ENCODE results near the gene RTP2. TPM values are rescaled to one million over a fixed set of nuclear protein-coding genes. Genes with fewer than 3 reads are reported as not detected.

The RTP2 gene
- total and polyA plus RNA-seq, 2 donors (not counting 1 experiment from before 2014, with no cell fraction given): not detected

DNA sequence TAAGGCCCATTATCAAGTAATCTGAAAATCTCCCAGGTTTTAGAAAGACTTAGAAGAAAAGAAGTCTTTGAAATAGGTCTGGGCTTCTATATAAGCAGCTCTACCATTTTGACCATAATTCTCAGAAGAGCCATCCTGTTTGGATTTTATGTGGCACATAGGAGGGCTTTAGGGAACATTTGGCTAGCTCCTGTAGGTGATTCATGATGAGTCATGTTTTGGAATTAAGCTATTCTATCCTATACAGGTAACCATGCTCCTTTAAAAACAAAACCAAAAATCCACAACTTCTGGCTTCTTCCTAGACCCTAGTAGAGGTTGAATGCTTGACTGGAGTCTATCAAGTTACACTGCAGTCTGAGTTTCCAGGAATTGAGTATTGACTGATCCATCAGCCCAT lies 41.1 kb downstream of the RTP2 start:
- H3K4me1 ChIP-seq (ENCODE audit: control insufficient read depth in 2 of 2, insufficient read depth in 2 of 2, low read length in 2 of 2): peaks cover 8 to 13% of the 10 kb centered on the region in 2 donors
- DNase-seq (no peak), ATAC-seq (ENCODE audit: low read depth) (no peak)
- no peak overlapping the region for H3K27ac ChIP-seq (ENCODE audit: low read length in 2 of 2)
- TF ChIP-seq, protein P1, sequence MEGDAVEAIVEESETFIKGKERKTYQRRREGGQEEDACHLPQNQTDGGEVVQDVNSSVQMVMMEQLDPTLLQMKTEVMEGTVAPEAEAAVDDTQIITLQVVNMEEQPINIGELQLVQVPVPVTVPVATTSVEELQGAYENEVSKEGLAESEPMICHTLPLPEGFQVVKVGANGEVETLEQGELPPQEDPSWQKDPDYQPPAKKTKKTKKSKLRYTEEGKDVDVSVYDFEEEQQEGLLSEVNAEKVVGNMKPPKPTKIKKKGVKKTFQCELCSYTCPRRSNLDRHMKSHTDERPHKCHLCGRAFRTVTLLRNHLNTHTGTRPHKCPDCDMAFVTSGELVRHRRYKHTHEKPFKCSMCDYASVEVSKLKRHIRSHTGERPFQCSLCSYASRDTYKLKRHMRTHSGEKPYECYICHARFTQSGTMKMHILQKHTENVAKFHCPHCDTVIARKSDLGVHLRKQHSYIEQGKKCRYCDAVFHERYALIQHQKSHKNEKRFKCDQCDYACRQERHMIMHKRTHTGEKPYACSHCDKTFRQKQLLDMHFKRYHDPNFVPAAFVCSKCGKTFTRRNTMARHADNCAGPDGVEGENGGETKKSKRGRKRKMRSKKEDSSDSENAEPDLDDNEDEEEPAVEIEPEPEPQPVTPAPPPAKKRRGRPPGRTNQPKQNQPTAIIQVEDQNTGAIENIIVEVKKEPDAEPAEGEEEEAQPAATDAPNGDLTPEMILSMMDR (IDR thresholded peaks at IDR 0.05): no peak
- no peak for TF ChIP-seq EZH2 (IDR thresholded peaks at IDR 0.05; ENCODE audit: borderline replicate concordance, insufficient read depth, low read depth, low read length, poor library complexity, severe bottlenecking)
- no peaks in the 10 kb centered on the region for H3K36me3 ChIP-seq (replicated peaks in 1 of 2; ENCODE audit: control extremely low read depth in 1 of 2, control insufficient read depth in 1 of 2, extremely low read depth in 1 of 2, insufficient read depth in 2 of 2, low read length in 1 of 2)
- H3K4me3 ChIP-seq (ENCODE audit: control extremely low read depth in 1 of 5, extremely low read depth in 1 of 5, insufficient read depth in 1 of 5, low read depth in 2 of 5, low read length in 4 of 5): no peak overlapping the region
- ChIA-PET CTCF (interaction anchor here (4.6 kb wide), 1 partner anchor 18 kb away, joined by 40 read pairs; no protein-coding TSS in a partner anchor), POLR2A (no interaction called here)
- H3K79me2 ChIP-seq (ENCODE audit: control insufficient read depth, insufficient read depth, low read length): no peaks in the 10 kb centered on the region
- H3K4me3 Mint-ChIP-seq: no peak overlapping the region
- no peak overlapping the region for H3K4me2 ChIP-seq (replicated peaks; ENCODE audit: low read depth, low read length, poor library complexity, severe bottlenecking)
- no peak overlapping the region for H3K9ac ChIP-seq (ENCODE audit: low read length)
- peaks cover 0 to 3% (median 0%) of the 10 kb centered on the region in 4 experiments for H3K27me3 ChIP-seq (replicated peaks in 1 of 4; ENCODE audit: control extremely low read depth in 1 of 4, control insufficient read depth in 3 of 4, insufficient read depth in 4 of 4, low read length in 3 of 4)
- intact Hi-C loops (cut with micrococcal nuclease): no loop called here
- H3K9me3 ChIP-seq (ENCODE audit: control extremely low read depth in 1 of 3, control insufficient read depth in 2 of 3, insufficient read depth in 1 of 3, low read length in 2 of 3): peaks cover 0 to 15% (median 5%) of the 10 kb centered on the region in 3 donors
- H3K27me3 Mint-ChIP-seq: peaks cover 20% of the 10 kb centered on the region
- H3K9me3 Mint-ChIP-seq (ENCODE audit: insufficient read depth): peaks cover 8% of the 10 kb centered on the region
- H4K20me1 ChIP-seq (ENCODE audit: control insufficient read depth, insufficient read depth, low read length, poor library complexity, severe bottlenecking): no peaks in the 10 kb centered on the region
- H3K4me1 Mint-ChIP-seq: peaks cover 15% of the 10 kb centered on the region
- no peak overlapping the region for H3K27ac Mint-ChIP-seq
- no peak overlapping the region for H2AFZ ChIP-seq (ENCODE audit: insufficient read depth, low read depth, low read length, poor library complexity, severe bottlenecking)

DNA sequence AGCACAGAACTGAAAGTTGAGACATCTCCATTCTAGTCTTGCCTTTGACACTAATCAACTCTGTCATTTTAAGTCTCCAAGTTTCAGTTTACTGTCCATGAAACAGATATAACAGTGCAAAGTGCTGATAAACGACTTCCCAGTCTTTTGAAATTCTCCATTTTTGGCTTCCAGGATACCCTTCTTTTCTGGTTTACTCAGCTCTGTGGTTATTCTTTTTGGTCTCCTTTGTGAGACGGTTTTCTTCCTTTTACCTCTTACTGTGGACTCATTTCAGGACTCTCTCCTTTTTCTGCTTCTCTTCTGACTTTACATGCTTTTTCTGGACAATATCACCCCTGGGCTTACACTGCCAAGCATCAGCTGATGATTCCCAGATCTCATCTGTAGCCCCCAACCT lies 51.1 kb downstream of the RTP2 start:
- ATAC-seq (ENCODE audit: low read depth) (no peak), DNase-seq (no peak)
- H3K4me1 ChIP-seq (ENCODE audit: control insufficient read depth in 2 of 2, insufficient read depth in 2 of 2, low read length in 2 of 2): no peaks in the 10 kb centered on the region
- POLR2A ChIA-PET: no interaction called here
- H4K20me1 ChIP-seq (ENCODE audit: control insufficient read depth, insufficient read depth, low read length, poor library complexity, severe bottlenecking): no peaks in the 10 kb centered on the region
- TF ChIP-seq EZH2 (IDR thresholded peaks at IDR 0.05; ENCODE audit: borderline replicate concordance, insufficient read depth, low read depth, low read length, poor library complexity, severe bottlenecking): no peak
- TF ChIP-seq, protein P1 (IDR thresholded peaks at IDR 0.05): no peak
- CTCF ChIA-PET: interaction anchor here (1.3 kb wide), 1 partner anchor 332 kb away, joined by 3 read pairs; no protein-coding TSS in a partner anchor
- intact Hi-C loops (cut with micrococcal nuclease): no loop called here
- H3K27me3 ChIP-seq (replicated peaks in 1 of 4; ENCODE audit: control extremely low read depth in 1 of 4, control insufficient read depth in 3 of 4, insufficient read depth in 4 of 4, low read length in 3 of 4): peaks cover 0 to 22% (median 10%) of the 10 kb centered on the region in 4 experiments
- H3K4me2 ChIP-seq (replicated peaks; ENCODE audit: low read depth, low read length, poor library complexity, severe bottlenecking): no peak overlapping the region
- 67% methylated on average over 2 of the region's 2 CpGs for WGBS (ENCODE audit: insufficient coverage)
- H3K4me3 Mint-ChIP-seq: no peak overlapping the region
- H3K9me3 Mint-ChIP-seq (ENCODE audit: insufficient read depth): no peaks in the 10 kb centered on the region
- H3K36me3 ChIP-seq (replicated peaks in 1 of 2; ENCODE audit: control extremely low read depth in 1 of 2, control insufficient read depth in 1 of 2, extremely low read depth in 1 of 2, insufficient read depth in 2 of 2, low read length in 1 of 2): no peaks in the 10 kb centered on the region
- H3K27me3 Mint-ChIP-seq: peaks cover 57% of the 10 kb centered on the region
- no peaks in the 10 kb centered on the region for H3K9me3 ChIP-seq (ENCODE audit: control extremely low read depth in 1 of 3, control insufficient read depth in 2 of 3, insufficient read depth in 1 of 3, low read length in 2 of 3)
- no peak overlapping the region for H3K4me3 ChIP-seq (ENCODE audit: control extremely low read depth in 1 of 5, extremely low read depth in 1 of 5, insufficient read depth in 1 of 5, low read depth in 2 of 5, low read length in 4 of 5)
- no peak overlapping the region for H3K27ac ChIP-seq (ENCODE audit: low read length in 2 of 2)
- H2AFZ ChIP-seq (ENCODE audit: insufficient read depth, low read depth, low read length, poor library complexity, severe bottlenecking): no peak overlapping the region
- H3K4me1 Mint-ChIP-seq: no peaks in the 10 kb centered on the region
- H3K27ac Mint-ChIP-seq: no peak overlapping the region
- no peak overlapping the region for H3K9ac ChIP-seq (ENCODE audit: low read length)
- H3K79me2 ChIP-seq (ENCODE audit: control insufficient read depth, insufficient read depth, low read length): no peaks in the 10 kb centered on the region

Other genes starting within 250 kb of the RTP2 start
- gene SST, start 32.2 kb downstream of the RTP2 start, total RNA-seq: not detected in 2 replicates
- not detected in 2 replicates for gene SST, start 32.2 kb downstream of the RTP2 start, polyA plus RNA-seq
- gene BCL6, start 42.9 kb upstream of the RTP2 start, total RNA-seq: 48.2 and 55.5 TPM in 2 replicates
- gene BCL6, start 42.9 kb upstream of the RTP2 start, polyA plus RNA-seq: 21.2 and 31.5 TPM in 2 replicates

All from B cell (primary cell).